ENCODE results near the gene AZU1.

- no peak for TF ChIP-seq CHD1 (IDR thresholded peaks at IDR 0.05; ENCODE audit: low read depth, low read length)
- no peak for TF ChIP-seq EZH2 (IDR thresholded peaks at IDR 0.05; ENCODE audit: low read depth, low read length, severe bottlenecking)
- no peak for TF ChIP-seq EP300 (IDR thresholded peaks at IDR 0.05; ENCODE audit: borderline replicate concordance in 1 of 2, low read depth in 2 of 2, low read length in 2 of 2)
- no peak for TF ChIP-seq CTCF (IDR thresholded peaks at IDR 0.05; ENCODE audit: control extremely low read depth in 1 of 3, insufficient read depth in 1 of 3, low read depth in 1 of 3, low read length in 3 of 3)
- TF ChIP-seq POLR2A (IDR thresholded peaks at IDR 0.05; ENCODE audit: control extremely low read depth in 1 of 2, low read depth in 2 of 2, low read length in 2 of 2) = no peak
- TF ChIP-seq MAX (IDR thresholded peaks at IDR 0.05) = peak; percentile 51; the same call in 1 of the 2 replicates
- TF ChIP-seq GABPA (IDR thresholded peaks at IDR 0.05; ENCODE audit: borderline replicate concordance, insufficient read depth, low read length) = no peak
- no peak for TF ChIP-seq CREB1 (IDR thresholded peaks at IDR 0.05)
- peak; percentile 46; the same call in 1 of the 2 replicates for TF ChIP-seq KDM1A (IDR thresholded peaks at IDR 0.05; ENCODE audit: borderline replicate concordance, low read length)
- TF ChIP-seq POLR2AphosphoS5 (IDR thresholded peaks at IDR 0.05; ENCODE audit: low read depth, low read length) = no peak
These were observed 48.6 kb upstream of the AZU1 start for GRCh38 chr19:778910-779653.
